ENCODE data around the gene PSD2. TPM values are rescaled to one million over a fixed set of nuclear protein-coding genes. Genes with fewer than 3 reads are reported as not detected.

PSD2 gene
- total RNA-seq, 1 donor from 2014 or later = 0.20 TPM

DNA sequence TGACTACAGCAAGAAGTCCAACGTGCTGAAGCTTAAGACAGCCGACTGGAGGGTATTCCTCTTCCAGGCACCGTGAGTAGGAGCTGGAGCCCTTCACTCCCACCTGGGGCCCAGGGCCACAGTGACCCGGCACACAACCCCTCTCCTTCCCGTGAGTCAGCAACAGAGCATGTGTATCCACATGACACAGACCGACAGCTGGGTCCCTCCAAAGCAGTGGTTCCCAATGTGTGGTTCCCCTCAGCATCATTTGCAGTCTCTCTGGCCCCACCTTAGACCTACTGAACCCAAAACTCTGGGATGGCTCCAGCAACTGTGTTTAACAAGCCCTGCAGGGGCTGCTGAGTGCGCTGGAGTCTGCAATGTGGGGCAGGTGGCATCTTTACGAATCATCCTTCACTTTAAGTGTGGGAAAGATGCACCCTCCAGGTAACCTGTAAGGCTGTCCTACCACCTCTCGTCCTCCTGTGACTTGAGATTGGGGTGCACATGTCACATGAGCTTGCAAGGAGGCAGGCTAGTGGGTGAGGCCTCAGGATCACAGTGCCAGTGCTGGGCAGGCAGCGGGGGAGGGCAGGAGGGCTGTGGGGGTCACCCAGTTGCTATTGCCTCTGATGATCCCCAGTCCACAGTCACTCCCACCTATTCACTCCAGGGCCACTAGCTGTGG, 42.2 kb downstream of the PSD2 start:
- no peak for DNase-seq

DNA sequence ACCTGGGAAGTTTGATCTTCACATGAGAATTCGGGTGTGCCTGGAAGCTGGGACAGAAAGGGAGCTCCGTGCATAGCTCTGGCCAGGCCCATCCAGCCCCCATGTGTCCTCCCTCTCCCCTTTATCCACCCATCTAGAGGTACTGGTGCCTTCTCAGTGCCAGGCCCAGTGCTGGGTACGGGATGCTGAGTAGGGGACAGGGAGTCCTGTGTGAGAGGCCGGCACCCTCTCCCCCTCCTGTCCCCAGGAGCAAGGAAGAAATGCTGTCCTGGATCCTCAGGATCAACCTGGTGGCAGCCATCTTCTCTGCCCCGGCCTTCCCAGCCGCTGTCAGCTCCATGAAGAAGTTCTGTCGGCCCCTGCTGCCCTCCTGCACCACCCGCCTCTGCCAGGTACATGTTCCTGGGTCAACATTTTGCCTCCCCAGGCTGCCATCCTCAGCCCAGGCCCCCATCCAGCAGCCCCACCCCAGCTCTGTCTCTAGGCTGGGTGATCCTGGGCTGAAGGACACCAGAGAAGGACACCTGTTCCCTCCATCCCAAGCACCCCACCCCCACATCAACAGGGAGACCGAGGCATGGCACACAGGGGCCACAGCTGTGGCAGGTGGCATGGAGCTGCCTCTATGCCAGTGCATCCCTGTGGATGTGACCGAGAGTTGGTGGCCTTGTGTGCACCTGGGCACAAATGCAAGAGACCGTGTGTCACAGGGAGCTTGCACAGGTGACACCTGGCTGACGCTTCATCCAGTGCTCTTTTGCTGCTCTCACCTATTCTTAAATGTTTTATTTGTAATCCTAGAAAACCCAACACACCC, 43.0 kb downstream of the PSD2 start:
- DNase-seq = no peak

DNA sequence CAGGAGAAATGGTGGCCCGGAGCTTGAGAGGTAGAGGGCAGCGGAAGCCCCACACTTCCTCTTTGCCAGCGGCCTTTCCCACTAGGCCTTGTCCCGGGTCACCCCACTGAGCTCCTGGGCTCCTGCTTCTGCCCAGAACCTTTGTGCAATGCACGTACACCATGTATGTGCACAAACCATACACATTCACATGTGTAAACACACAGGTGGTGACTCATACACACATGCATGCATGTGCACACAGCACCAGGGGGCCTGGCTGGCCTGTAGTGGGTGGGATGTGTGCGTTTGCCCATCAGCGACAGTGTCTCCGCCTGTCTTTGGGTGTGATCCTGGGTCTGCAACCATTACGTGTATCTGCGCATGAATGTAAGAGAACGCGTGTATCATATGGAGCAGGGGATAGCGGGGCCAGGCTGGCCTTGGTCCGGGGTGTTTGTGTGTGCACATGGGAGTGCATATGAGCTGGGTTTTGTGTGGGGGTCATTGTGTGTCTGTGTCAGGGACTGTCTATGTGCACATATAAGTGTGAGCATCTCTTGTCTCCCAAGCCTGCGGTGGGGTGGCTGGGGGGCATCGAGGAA, 43.7 kb downstream of the PSD2 start:
- DNase-seq = no peak

DNA sequence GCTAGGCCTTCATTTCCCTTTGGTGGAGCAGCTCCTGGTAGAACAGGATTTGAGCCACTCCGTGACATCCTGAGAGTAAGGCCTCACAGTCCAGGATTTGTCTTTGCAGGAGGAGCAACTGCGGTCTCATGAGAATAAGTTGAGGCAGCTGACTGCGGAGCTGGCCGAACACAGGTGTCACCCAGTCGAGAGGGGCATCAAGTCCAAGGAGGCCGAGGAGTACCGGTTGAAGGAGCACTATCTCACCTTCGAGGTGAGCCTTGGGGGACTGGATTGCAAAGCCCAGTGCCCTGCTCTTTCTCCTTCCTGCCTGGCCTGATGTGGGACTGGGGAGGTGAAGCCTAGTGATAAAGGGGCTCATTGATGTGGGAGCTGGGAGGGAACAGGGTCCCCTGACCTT, 44.3 kb downstream of the PSD2 start:
- DNase-seq = no peak

DNA sequence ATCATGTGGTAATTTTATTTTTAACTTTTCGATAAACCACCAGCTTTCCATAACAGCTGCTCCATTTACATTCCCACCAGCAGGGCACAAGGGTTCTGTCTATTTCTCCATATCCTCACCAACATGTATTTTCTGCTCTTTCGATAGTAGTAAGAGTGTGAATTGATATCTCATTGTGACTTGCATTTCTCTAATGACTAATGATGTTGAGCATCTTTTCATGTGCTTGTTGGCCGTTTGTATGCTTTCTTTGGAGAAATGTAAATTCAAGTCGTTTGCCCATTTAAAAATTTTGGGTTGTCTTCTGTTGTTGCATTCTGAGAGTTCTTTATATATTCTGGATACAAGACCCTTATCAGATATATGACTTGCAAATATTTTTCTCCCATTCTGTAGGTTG, 45.9 kb downstream of the PSD2 start:
- DNase-seq = no peak

DNA sequence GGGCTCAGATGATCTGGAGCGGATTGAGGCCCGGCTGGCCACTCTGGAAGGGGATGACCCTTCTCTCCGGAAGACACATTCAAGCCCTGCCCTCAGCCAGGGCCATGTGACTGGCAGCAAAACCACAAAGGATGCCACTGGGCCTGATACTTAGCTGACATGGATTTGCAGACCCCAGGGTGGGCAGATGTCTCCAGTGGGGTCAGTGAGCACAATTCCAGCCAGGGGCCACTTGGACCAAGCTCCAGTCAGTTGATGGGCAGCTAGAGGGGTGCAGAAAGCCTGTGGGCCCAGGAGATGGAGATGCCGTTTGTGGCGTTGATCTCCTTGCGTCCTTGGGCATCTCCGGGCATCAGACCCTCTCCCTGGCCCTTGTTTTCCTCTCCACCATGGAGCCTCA, 46.7 kb downstream of the PSD2 start:
- no peak for DNase-seq

DNA sequence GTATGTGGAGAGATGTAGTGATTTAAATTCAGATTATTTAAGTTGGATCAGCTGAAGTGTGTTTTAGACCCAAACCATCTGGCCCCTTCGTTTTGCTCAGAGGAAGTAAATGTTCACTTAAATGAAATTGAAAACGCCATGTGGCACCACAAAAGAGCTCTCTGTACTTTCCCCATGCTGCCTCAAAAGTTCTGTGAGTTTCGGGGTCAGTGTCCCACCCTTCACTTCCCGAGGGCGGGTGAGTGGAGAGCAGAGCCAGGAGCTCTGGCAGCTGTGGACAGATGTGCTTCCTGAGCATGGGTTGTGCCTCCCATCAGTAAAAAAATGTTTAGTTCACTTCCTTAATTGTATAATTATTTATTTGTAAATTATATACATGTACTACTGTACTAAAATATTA, 48.4 kb downstream of the PSD2 start:
- DNase-seq = no peak

DNA sequence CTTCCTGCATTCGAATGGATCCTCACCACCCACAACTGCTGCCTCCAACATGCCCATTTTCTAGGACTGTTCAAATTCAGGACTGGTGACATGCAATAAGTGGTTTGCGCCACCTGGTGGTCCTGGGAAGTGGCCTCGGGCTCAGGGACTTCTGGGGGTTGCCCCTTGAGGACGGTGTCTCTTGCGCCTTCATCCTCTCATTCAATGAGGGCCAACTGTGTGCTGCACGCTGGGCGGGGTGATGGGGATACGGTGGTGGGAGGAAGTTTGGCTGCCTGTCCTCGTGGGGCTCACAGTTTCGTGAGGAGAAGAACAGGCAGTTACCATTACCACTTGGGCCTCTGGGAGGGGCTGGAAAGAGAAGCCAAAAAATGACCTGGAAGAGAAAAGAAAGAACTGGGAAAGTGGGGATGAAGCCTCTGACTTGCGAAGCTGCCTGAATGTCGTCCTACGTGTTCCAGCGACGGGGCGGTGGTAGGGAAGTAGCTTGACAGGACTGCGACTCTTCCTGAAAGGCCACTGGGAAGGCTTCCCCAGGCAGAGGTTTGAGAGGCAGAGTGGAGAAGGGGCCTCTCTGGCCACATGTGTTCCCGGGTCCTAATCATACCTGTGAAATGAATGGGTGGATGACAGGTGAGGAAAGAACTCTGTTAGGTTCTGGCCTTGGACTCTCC, 49.0 kb downstream of the PSD2 start:
- peak; percentile 4 for DNase-seq

DNA sequence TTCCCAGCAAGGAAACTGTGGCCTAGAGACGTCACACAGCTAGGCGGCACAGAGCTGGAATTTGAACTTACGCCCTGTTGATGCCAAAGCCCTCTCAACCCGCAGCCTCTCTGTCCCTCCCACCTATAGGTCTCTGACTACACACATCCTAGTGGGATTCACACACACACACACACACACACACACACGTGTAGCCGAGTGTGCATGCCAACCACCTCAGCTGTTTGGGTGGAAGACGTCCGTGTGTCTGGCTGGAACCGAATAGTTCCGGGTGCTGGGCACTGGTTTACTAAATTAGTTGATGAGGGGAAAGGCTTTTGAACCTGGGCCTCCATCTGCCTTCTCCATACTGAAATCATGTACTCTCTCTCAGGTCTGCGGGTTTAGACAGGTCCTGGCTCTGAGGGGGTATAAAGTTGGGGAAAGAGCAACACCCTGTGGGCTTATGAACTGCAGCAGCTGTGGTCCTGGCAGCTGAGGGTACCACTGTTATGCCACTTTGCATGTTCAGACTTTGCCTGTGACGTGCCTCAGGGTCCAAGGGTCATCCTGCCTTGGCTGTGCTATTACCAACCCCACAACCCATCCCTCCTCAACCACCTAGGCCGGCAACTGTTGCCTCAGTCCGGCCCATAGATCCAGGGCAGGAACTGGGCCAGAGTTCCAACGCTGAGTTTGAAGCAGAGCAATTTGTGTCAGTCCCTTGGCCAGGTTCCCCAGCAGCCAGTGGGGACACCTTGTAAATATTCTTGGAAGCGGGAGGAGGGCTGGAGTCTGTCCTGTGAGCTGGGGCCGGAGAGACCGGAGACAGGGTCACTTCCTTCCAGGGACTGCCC, 50.5 kb downstream of the PSD2 start:
- DNase-seq = no peak

DNA sequence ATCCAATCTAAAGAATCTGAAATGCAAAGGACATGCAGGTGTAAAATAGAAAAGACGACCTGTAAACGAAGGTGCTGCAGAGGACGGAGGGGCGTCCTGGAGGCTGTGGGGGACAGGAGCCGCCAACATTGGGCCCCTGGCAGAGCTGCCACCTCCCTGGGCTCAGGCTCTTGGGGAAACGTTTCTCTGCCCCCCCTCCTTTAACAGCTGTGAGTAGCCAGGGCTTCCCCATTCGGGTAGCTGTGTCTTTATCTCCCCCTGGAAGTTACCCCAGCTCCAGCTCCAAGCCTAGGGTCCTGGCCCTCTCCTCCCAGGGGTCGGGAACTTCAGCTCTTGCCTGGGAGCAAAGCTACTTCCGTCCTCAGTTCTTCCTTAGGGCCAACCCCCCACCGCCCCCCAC, 51.5 kb downstream of the PSD2 start:
- DNase-seq = no peak

DNA sequence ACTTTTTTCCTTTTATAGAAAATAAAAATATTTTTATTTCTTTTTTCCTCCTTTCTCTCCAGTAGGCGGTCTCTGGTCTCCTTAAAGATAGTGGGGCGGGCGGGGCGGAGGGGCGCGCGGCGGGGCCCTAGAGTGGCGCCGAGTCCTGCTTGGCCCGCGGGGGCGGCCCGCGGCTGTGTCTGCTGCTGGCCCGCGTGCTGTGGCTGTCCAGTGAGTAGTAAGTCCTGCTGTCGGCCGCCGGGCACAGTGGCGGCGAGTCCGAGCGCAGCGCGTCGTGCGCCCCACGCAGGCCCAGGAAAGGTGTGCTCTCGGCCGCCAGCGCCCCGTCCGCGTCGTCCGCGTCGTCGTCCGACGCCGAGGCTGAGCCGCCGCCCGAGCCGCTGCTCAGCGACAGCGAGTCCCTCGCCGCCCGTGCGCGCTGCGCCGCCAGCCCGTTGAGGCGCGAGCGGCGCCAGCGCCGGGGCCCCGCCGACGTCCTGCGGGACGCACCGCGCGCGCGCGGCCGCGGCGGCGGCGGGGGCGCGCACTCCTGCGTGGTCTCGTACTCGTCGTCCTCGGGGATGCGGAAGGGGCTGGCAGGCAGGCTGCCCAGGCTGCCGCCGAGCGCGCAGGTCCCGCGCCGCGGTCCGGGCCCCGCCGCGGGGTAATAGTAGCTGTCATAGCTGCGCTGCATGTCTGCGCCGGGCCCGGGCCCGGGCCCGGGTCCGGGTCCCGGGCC, 52.3 kb downstream of the PSD2 start:
- peak; percentile 37 for DNase-seq

DNA sequence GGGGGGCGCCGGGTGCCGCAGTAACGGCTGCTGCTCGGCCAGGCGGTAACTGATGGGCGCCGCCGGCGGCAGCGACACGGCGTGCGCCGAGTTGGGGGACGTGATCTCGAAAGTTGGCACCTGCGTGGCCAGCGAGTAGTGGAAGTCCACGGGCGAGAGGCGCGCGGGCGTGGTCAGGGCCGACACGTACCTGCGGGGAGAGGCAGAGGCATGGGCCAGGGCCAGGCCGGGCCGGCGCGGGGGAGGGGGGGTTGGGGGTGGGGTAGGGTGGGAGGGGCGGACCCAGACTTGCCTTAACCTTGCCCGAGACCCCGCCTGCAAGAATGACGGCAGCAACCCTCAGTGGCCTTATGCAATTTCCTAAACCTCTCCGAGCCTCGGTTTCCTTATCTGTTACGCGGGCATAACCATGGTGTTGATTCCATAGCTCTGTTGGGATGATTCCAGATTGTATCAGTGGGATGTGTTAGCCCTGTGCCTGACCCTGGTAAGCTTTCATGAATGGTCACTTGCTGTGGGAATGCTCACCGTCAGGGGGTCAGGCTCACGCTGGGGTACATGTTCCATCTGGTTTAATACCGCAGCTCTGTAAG, 53.0 kb downstream of the PSD2 start:
- DNase-seq = no peak

DNA sequence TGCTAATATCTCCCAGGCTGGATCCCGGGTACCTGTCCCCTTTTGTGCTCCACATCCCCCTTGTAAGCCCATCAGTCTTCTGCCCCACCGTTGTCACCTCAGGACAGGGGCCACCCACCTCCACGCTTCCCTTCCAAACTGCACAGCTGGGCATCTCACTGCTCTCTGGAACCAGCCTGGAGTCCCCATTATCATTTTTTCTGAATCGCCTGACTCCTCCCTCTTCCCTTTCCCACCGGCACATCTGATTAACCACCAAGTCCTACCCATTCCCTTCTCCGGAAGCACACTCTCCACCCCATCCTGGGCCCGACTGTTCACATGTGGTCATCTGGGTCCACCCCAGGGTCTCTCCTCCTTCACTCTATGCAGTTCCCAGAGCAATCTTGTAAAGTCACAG, 53.9 kb downstream of the PSD2 start:
- DNase-seq = no peak

DNA sequence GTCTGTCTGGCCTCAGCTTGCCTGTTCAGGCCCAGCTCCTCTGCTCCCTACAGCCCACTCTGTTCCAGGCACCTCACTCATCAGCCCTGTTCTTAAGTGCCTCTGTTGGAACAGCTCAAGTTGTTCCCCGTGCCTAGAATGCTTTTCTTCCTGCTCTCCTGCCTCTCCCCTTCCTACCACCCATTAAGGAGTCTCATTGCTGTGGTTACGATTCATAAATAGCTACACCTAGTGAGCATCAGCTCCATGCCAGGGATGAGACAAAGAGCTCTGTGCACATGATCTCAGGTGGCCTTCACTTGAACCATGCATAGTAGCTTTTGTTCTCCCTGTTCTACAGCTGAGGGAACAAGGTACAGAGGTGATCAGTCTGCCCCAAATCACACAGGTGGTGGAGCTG, 54.3 kb downstream of the PSD2 start:
- no peak for DNase-seq

DNA sequence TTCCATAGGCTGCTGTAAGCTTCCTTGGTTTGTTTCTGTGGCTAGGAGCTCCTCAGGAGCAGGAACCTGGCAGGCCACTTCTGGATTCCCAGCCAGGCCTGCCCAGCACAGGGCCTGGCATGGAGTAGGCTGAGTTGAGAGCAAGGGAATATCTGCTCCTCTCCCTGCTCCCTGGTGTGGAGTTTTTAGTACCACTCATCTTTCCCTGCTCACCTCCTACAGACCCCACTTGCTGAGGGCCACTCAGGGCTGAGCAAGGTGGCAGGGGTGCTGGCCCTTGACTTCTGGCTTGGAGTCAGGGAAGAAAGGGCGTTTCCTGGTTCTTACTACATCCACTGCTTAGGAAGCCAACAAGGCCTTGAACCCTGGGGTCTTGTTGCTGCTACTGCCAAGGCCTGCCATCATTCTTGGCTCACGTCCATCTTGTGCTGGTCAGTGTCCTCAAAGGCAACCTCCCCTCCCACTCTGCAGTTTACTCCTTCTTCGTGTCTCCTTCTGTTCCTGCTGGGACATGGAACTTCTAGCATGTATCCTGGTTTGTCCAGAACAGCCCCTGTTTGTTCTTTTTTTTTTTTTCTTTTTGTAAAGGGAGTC, 54.9 kb downstream of the PSD2 start:
- DNase-seq = no peak

DNA sequence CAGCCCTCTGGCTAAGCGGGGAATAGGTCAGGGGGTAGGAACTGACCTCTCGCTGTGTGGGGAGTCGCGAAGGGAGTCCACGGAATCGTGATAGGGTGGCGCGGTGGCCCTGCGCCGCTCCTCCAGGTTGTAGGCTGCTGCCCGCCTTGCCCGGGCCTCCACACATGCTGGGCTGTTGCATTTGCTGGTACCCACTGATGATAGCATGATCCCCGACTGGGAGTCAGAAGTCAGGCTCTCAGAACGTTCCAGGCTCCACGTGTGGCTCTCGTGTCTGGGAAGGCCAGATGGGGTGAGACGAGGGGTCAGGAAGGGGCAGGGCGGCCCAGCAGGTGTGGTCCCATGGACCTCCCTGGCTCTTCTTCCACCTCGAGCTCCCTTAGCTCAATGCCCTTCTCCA, 56.0 kb downstream of the PSD2 start:
- DNase-seq = no peak

DNA sequence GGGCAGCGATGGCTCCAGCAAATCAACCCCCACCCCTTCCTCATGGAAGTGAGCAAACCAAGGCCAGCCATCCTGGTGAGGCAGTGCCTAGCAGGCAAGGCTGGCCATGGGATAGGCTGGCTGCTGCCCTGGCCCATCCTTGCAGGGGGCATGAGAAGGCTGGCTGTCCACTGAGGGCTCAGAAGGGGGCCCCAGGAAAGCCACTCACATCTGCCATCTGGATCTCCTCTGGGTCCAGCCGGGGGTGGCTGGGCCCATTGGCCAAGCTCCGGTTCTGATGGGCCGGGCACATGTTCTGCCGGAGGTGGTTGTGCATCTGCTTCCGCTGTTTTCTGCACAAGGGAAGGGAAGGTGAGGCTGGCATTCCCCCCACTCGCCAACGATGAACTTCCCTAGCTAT, 57.1 kb downstream of the PSD2 start:
- no peak for DNase-seq

DNA sequence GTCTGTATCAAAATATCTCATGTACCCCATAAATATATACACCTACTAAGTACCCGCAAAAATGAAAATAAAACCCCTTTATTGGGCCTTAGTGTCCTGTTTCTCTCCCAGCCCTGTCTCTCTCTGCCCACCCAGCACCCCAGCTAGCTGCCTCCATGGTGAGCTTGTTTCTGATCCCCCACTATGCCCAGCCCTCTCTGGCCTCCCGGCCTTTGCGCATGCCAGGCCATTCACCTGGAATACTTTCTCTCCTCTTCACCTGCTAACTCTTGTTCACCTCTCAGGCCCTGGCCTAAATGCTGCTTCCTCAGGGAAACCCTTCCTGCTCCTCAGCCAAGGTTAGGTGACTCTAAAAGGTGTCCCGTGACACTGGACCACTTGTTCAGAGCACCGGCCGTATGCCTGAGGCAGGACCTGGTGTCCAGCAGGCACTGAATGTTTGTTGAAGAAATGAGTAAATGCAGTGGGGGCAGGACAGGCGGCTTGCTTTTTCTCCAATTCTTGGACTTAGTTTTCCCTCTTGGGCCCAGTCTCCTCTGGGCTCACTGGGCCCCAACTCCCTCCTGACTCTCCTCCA, 58.5 kb downstream of the PSD2 start:
- no peak for DNase-seq

DNA sequence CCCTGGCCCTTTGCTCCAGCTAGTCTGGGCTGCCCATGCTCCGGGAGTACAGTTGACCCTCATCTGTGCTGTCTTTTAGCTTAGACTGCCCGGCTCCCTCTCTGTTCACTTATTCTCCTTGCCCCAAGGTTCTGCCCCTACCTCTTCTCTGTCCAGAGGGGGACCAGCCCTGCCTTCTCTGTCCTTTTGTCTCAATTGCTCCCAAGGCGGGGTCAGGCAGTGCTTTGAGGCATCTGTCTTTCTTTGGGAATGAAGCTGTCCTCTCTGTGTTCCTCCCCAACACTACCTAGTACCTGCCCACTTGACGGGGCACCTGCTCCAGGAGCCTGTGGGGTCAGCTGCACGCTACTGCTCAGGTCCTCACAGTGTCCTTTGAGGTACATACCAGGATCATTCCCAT, 59.3 kb downstream of the PSD2 start:
- no peak for DNase-seq

DNA sequence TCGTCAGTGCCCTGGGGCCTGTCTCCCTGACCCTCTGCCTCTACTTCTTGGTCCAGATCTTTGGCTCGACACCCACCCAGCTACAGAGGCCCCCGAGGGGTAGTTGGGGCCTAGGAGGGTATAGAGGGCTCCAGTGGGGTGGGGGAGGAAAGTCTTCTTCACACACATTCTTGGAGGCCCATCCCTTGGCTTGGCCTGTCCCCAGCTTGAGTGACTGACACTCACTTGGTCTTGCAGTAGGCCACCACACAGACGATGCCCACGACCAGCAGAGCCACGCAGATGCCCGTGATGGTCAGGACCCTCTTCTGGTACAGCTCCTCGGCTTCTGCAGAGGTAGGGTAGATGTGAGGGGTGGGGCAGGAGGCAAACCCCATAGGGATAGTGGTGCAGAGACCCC, 59.8 kb downstream of the PSD2 start:
- DNase-seq = no peak
